Thymus (tissue), 11 donors: ENCODE measurements around the gene RPL3. TPM values are rescaled to one million over a fixed set of nuclear protein-coding genes. Genes with fewer than 3 reads are reported as not detected.
"Not testable (repeated sequence)": the region's sequence is repeated elsewhere in the genome, so short reads cannot be mapped to it uniquely, and the experiment has no call there.

Experiments used
- DNase-seq, 9 donors: peaks; one replicate each; pipeline ENCODE4 v3.0.0-alpha.2; 2013; ENCODE audit warnings: low spot score in 9 of 9, low read depth in 6 of 9, missing footprints in 1 of 9
- H3K27ac ChIP-seq, 2 donors: one replicate each; pipeline ENCODE4 v1.5.1; 2013; ENCODE audit warnings: control low read depth in 1 of 2, low read depth in 1 of 2, low read length in 1 of 2, mild to moderate bottlenecking in 1 of 2, moderate library complexity in 1 of 2
- H3K27me3 ChIP-seq, 2 donors: one replicate each; pipeline ENCODE4 v1.5.1; 2013; ENCODE audit warnings: low read length in 1 of 2; ENCODE audit not compliant: control insufficient read depth in 2 of 2, insufficient read depth in 1 of 2
- H3K36me3 ChIP-seq, 2 donors: one replicate each; pipeline ENCODE4 v1.5.1; 2013; ENCODE audit warnings: low read length in 1 of 2, mild to moderate bottlenecking in 1 of 2, moderate library complexity in 1 of 2; ENCODE audit not compliant: control insufficient read depth in 2 of 2, insufficient read depth in 2 of 2
- H3K4me1 ChIP-seq, 2 donors: one replicate each; pipeline ENCODE4 v1.5.1; 2013; ENCODE audit warnings: low read length in 2 of 2; ENCODE audit not compliant: control insufficient read depth in 2 of 2, insufficient read depth in 2 of 2
- H3K4me3 ChIP-seq, 2 donors: one replicate each; pipeline ENCODE4 v1.5.1; 2013; ENCODE audit warnings: low read length in 2 of 2, control low read depth in 1 of 2, mild to moderate bottlenecking in 1 of 2
- H3K9me3 ChIP-seq, 2 donors: one replicate each; pipeline ENCODE4 v1.5.1; 2013; ENCODE audit warnings: low read length in 1 of 2, mild to moderate bottlenecking in 1 of 2; ENCODE audit not compliant: control insufficient read depth in 2 of 2, insufficient read depth in 1 of 2
- WGBS: extraction: QIAGEN DNeasy Blood & Tissue Kit; methylation state at CpG from one replicate; pipeline ENCODE4 v1.1.7; 2013; 5-methylcytosine and 5-hydroxymethylcytosine counted together
- polyA plus RNA-seq: library from polyadenylated mRNA; stranded (reverse); fragments of 200-250 nt; gene quantifications from one replicate; pipeline ENCODE4 v1.2.3, GENCODE V29; 2013
- total RNA-seq: library from RNA; stranded (reverse); fragments of 120-200 nt; gene quantifications from one replicate; pipeline ENCODE4 v1.2.4, GENCODE V29; 2013
- donor health status: healthy.

The RPL3 gene
- total and polyA plus RNA-seq, 2 donors = 1,863 to 2,946 TPM

DNA sequence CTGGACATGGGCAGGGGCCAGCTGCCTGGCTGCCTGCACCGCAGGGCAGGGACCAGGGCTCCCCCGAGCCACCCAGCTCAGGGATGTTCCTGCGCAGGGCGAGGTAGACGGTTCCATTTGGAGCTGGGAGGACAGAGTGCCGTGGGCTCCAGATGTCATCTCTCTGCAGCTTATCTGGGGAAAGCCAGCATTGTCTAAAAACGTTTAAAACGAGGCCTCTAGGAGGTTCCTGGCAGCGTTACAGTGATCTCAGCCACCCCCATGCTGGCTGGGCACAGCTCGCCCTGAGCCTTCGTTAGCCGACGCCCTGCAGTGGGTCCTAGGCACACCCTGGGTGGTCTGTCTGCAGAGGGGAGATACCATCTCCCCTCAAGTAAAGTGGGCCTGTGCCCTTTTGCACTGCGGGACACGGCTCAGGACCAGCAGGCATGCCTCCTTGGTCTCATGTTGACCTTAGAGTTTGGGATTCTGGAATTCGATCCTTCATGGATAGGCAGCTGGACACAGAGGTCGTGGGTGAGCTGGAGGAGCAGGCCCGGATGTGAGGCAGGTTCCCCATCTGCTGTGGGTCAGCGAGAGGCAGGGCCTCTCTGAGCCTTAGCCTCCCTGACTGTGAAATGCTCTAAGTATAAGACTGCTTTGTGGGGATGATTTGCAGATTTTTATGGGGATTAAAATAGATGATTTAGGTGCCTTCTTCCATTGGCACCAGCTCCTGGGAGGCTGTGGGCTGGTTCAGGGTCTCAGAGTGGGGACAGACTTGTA lies 44.5 kb upstream of the RPL3 start:
- no peaks in the 10 kb centered on the region for H3K9me3 ChIP-seq
- H3K27ac ChIP-seq = no peak overlapping the region
- WGBS = 85% methylated on average over 19 of the region's 19 CpGs
- H3K4me1 ChIP-seq = peaks cover 0 to 11% of the 10 kb centered on the region in 2 donors
- DNase-seq = no peak
- H3K36me3 ChIP-seq = no peaks in the 10 kb centered on the region
- H3K27me3 ChIP-seq = no peaks in the 10 kb centered on the region
- no peak overlapping the region for H3K4me3 ChIP-seq

DNA sequence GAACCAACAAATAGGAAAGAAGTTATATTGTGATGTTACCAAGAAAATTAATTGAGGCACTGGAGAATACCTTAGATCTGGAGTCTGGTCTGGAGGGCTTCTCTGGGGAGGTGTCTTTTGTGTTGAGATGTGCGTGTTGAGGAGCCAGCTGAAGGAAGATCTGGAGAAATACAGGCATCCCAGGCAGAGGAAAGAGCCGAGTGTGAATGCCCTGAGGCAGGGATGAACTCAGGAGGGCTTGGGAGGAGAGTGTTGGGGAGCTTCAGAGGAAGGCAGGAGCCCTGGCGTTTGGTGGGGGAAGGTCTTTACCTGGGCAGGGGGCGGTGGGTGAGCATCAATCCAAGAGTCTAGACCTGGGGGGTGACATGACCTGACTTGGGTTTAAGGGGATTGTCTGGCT lies 43.5 kb upstream of the RPL3 start:
- no peak for DNase-seq
- no peaks in the 10 kb centered on the region for H3K9me3 ChIP-seq
- WGBS = 96% methylated on average over 4 of the region's 4 CpGs
- H3K36me3 ChIP-seq = no peaks in the 10 kb centered on the region
- H3K27me3 ChIP-seq = no peaks in the 10 kb centered on the region
- H3K27ac ChIP-seq = no peak overlapping the region
- peaks cover 0 to 4% of the 10 kb centered on the region in 2 donors for H3K4me1 ChIP-seq
- H3K4me3 ChIP-seq = no peak overlapping the region

DNA sequence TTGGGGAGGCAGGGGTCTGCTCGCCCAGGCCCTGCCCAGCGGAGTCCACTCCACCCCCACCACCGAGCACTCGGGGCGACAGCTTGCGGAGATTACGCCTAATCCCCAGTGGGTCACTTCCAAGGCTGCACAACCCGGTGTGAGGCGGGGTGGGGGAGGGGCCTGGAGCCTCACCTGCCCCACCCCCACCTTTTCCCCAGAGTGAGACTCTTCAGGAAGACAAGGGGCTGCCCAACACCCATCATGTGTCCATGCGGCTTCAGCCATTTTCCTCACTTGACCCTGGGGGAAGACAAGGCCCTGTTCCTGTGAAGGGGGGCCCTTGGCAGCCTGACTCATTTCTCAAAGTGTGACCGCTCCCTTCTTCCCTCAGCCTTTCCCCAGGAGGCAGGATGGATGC lies 42.8 kb upstream of the RPL3 start:
- H3K4me1 ChIP-seq = peaks cover 0 to 4% of the 10 kb centered on the region in 2 donors
- no peaks in the 10 kb centered on the region for H3K27me3 ChIP-seq
- no peaks in the 10 kb centered on the region for H3K36me3 ChIP-seq
- no peak overlapping the region for H3K27ac ChIP-seq
- DNase-seq = no peak
- no peaks in the 10 kb centered on the region for H3K9me3 ChIP-seq
- no peak overlapping the region for H3K4me3 ChIP-seq
- WGBS = 92% methylated on average over 11 of the region's 11 CpGs

DNA sequence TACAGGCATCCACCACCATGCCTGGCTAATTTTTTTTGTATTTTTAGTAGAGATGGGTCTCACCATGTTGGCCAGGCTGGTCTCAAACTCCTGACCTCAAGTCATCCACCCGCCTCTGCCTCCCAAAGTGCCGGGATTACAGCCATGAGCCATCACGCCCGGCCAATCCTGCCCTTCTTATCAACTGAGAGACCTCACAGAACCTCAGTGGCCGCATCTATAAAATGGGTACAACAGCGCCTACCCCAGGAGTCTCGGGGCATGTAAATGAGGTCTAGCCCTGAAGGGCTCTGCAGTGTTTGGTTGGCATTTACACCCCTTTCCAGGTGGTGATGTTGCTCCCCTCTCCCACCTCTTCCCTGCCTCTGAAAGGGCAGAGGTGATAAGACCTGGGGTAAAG lies 42.1 kb upstream of the RPL3 start:
- no peaks in the 10 kb centered on the region for H3K36me3 ChIP-seq
- no peak overlapping the region for H3K27ac ChIP-seq
- no peaks in the 10 kb centered on the region for H3K4me1 ChIP-seq
- H3K4me3 ChIP-seq = no peak overlapping the region
- DNase-seq = no peak
- WGBS = 91% methylated on average over 7 of the region's 7 CpGs
- no peaks in the 10 kb centered on the region for H3K27me3 ChIP-seq
- H3K9me3 ChIP-seq = no peaks in the 10 kb centered on the region

DNA sequence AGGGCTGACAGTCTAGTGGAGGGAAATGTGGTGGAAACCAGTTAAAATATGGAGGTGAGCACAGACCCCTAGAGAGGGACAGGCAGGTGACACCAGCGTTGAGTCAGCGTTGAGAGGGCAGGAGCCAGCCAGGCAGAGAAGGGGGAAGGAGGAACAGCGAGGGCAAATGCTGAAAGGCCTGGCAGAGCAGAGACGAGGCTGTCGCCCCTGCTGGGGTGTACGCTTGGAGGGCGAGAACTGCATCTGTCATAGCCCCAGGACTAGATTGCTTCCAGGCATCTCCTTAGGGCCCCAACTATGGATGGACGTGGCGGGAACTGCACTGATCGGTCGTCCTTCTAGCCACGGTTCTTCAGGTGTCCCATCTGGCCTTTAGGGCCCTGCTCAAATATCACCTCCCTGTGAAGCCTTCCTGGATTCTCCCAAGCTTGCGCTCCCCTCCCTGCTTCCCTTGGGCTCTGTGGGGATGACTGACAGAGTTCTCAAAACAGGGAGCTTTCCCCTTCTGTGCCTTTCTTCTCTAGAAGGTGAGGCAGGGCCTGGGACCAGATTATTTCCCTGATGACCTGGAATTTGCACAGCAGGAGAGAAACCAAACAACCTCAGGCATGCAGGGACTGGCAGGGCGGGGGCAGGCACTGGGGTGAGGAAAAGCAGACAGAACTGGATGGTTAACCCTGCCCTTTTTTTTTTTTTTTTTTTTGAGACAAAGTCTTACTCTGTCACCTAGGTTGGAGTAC lies 41.4 kb upstream of the RPL3 start:
- no peak overlapping the region for H3K4me3 ChIP-seq

DNA sequence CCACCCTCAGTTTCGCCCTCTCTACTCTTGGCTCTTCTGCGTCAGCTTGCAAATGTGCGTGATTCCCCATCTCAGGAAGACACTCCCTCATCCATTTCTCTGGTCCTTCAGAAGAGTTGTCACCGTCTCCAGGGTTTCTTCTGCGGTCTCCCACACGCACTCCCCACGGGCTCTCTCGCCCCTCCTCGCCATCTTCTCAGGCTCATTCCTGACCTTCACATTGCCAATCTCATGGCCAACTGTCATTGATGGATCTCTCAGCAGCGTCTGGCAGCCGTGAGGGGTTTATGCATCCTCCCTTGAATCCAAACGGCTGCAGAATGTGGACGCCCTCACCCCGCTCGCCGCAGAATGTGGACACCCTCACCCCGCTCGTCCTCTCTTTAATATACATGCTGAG lies 40.8 kb upstream of the RPL3 start:
- Histone ChIP-seq H3K4me3 (no peak overlapping the region), H3K36me3 (no peaks in the 10 kb centered on the region), H3K9me3 (no peaks in the 10 kb centered on the region), H3K4me1 (peaks cover 0 to 2% of the 10 kb centered on the region in 2 donors), H3K27ac (no peak overlapping the region), H3K27me3 (no peaks in the 10 kb centered on the region)
- DNase-seq = no peak
- 96% methylated on average over 18 of the region's 18 CpGs for WGBS

More for the DNA sequence above, 41.4 kb upstream of the RPL3 start:
- H3K36me3 ChIP-seq = no peaks in the 10 kb centered on the region
- no peak for DNase-seq
- WGBS = 92% methylated on average over 14 of the region's 14 CpGs
- H3K27ac ChIP-seq = no peak overlapping the region
- H3K27me3 ChIP-seq = no peaks in the 10 kb centered on the region
- peaks cover 0 to 2% of the 10 kb centered on the region in 2 donors for H3K4me1 ChIP-seq
- H3K9me3 ChIP-seq = no peaks in the 10 kb centered on the region

DNA sequence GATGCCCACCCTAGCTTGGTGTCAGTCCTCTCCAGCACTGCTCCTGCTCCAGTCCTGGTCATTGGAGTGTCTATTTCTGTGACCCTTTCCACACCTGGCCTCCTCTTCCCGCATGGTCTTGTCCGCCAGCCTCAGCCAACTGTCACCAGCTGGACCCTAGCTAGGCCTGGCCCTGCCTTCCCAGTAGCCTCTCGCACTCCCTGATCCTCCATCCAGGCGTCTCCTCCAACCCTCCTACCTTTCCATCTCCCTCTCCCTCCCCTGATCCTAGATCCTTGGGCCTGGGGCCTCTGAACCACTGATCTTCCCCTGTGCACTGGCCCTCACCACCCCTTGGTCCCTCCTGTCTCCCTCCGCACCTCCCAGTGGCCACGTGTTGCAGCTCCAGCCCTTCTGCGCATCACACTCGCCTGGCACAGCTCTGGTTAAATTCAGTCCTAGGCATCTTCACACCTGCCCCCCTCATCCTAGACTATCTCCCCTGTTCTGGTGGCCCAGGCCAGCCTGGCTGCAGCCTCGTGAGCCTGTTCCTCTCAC lies 40.3 kb upstream of the RPL3 start:
- H3K27ac ChIP-seq = no peak overlapping the region
- H3K4me1 ChIP-seq = peaks cover 0 to 2% of the 10 kb centered on the region in 2 donors
- H3K9me3 ChIP-seq = no peaks in the 10 kb centered on the region
- no peak overlapping the region for H3K4me3 ChIP-seq
- H3K36me3 ChIP-seq = no peaks in the 10 kb centered on the region
- no peaks in the 10 kb centered on the region for H3K27me3 ChIP-seq
- WGBS = 95% methylated on average over 9 of the region's 9 CpGs
- DNase-seq = no peak

DNA sequence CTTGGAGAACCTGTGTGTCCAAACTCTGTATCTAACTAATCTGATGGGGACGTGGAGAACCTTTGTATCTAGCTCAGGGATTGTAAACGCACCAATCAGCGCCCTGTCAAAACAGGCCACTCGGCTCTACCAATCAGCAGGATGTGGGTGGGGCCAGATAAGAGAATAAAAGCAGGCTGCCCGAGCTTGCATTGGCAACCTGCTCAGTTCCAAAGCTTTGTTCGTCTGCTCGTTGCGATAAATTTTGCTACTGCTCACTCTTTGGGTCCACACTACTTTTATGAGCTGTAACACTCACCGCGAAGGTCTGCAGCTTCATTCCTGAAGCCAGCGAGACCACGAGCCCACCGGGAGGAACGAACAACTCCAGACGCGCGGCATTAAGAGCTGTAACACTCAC lies 38.8 kb upstream of the RPL3 start:
- WGBS = 97% methylated on average over 14 of the region's 17 CpGs
- H3K9me3 ChIP-seq, H3K4me3 ChIP-seq, H3K27ac ChIP-seq, H3K36me3 ChIP-seq, H3K4me1 ChIP-seq, DNase-seq, H3K27me3 ChIP-seq: not testable (repeated sequence)
